NT2/D1 (cell line): ENCODE results near the gene PPIL1.
"Not testable (repeated sequence)": the region's sequence is repeated elsewhere in the genome, so short reads cannot be mapped to it uniquely, and the experiment has no call there.

Experiments
- DNase-seq: peaks from one replicate; pipeline ENCODE4 v3.0.0-alpha.2; 2011; ENCODE audit warnings: low read depth, low spot score
- H3K27me3 ChIP-seq: 2 replicates; pipeline ENCODE4 v1.6.0; 2011; ENCODE audit warnings: mild to moderate bottlenecking; ENCODE audit not compliant: insufficient read length, insufficient read depth
- H3K36me3 ChIP-seq: 2 replicates; pipeline ENCODE4 v1.6.1; 2011; ENCODE audit warnings: mild to moderate bottlenecking, low read length, mixed read lengths; ENCODE audit not compliant: insufficient read depth, insufficient read length
- H3K4me1 ChIP-seq: 2 replicates; pipeline ENCODE4 v1.5.1; 2011; ENCODE audit not compliant: insufficient read depth, insufficient read length
- H3K4me3 ChIP-seq: 2 replicates; pipeline ENCODE4 v1.5.1; 2011; ENCODE audit warnings: low read depth; ENCODE audit not compliant: insufficient read length
- H3K9ac ChIP-seq: 2 replicates; pipeline ENCODE4 v1.6.0; 2011; ENCODE audit warnings: low read depth; ENCODE audit not compliant: insufficient read length
- H3K9me3 ChIP-seq: 2 replicates; pipeline ENCODE4 v1.5.1; 2011; ENCODE audit warnings: mild to moderate bottlenecking, low read length; ENCODE audit not compliant: insufficient read depth
- SUZ12 ChIP-seq: IDR thresholded peaks from 2 replicates; pipeline ENCODE4 v1.6.1; 2011; ENCODE audit not compliant: insufficient read length, insufficient read depth; ENCODE audit errors: extremely low read depth
- YY1 ChIP-seq: IDR thresholded peaks from 2 replicates; pipeline ENCODE4 v1.6.1; 2011; ENCODE audit not compliant: insufficient read length, insufficient read depth
- ZNF274 ChIP-seq: IDR thresholded peaks from 2 replicates; pipeline ENCODE4 v1.6.1; 2011; ENCODE audit warnings: mild to moderate bottlenecking, low read depth, low read length

The PPIL1 gene

DNA sequence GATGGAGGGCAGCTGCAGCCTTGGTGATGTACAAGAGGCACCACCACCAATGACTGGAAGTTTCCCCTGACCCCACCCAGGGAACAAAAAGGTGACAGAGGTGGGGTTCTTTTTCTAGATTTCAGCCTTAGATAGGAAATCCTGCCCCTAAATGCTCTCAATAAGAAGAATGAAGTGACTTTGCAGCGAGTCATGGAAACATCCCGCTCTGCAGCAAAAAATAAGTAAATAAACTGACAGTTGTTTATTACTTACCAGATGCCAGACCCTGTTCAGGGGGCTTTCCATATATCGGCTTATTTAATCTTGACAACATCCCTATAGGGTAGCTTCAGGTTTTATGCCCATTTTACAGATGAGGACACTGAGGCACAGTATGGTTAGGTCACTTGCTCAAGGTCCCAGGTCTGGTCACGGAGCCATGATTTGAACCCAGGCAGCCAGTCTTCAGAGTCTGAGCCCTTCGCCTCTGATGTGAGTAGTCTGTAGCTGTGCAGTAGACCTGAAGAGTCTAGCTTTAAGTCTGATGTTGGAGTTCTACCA lies 30.3 kb upstream of the PPIL1 start:
- no peak for DNase-seq
- no peaks in the 10 kb centered on the region for H3K27me3 ChIP-seq
- H3K36me3 ChIP-seq = peaks cover 12% of the 10 kb centered on the region
- H3K4me1 ChIP-seq = no peaks in the 10 kb centered on the region
- no peak overlapping the region for H3K4me3 ChIP-seq
- H3K9me3 ChIP-seq = no peaks in the 10 kb centered on the region
- H3K9ac ChIP-seq = no peak overlapping the region
- TF ChIP-seq ZNF274 = no peak
- no peak for TF ChIP-seq YY1
- no peak for TF ChIP-seq SUZ12

- H3K9me3 ChIP-seq = no peaks in the 10 kb centered on the region
- no peaks in the 10 kb centered on the region for H3K27me3 ChIP-seq
- no peaks in the 10 kb centered on the region for H3K4me1 ChIP-seq
- H3K4me3 ChIP-seq = no peak overlapping the region
- no peak for TF ChIP-seq ZNF274
- no peak for TF ChIP-seq SUZ12
- TF ChIP-seq YY1 = no peak
- H3K9ac ChIP-seq = no peak overlapping the region
- no peak for DNase-seq
- H3K36me3 ChIP-seq = peaks cover 12% of the 10 kb centered on the region
These were observed 29.5 kb upstream of the PPIL1 start for GRCh38 chr6:36904114-36904513.

- DNase-seq = no peak
These were observed 23.0 kb upstream of the PPIL1 start for GRCh38 chr6:36897609-36898008.

GRCh38 chr6:36893976-36894932 lies 19.7 kb upstream of the PPIL1 start:
- Histone ChIP-seq H3K4me1 (no peaks in the 10 kb centered on the region), H3K9me3 (no peaks in the 10 kb centered on the region), H3K4me3 (no peak overlapping the region), H3K9ac (no peak overlapping the region), H3K36me3 (no peaks in the 10 kb centered on the region), H3K27me3 (no peaks in the 10 kb centered on the region)
- no peak for TF ChIP-seq ZNF274
- no peak for TF ChIP-seq YY1
- TF ChIP-seq SUZ12 = no peak
- no peak for DNase-seq

More at GRCh38 chr6:36897609-36898008, 23.0 kb upstream of the PPIL1 start:
- H3K9me3 ChIP-seq = no peaks in the 10 kb centered on the region
- no peaks in the 10 kb centered on the region for H3K27me3 ChIP-seq
- H3K9ac ChIP-seq = no peak overlapping the region
- no peaks in the 10 kb centered on the region for H3K4me1 ChIP-seq
- peaks cover 7% of the 10 kb centered on the region for H3K36me3 ChIP-seq
- no peak overlapping the region for H3K4me3 ChIP-seq
- TF ChIP-seq SUZ12 (no peak), ZNF274 (no peak), YY1 (no peak)

- not testable (repeated sequence) for H3K4me1 ChIP-seq, H3K9ac ChIP-seq, H3K4me3 ChIP-seq, H3K36me3 ChIP-seq, H3K9me3 ChIP-seq, DNase-seq, H3K27me3 ChIP-seq
These were observed 16.6 kb upstream of the PPIL1 start for GRCh38 chr6:36891153-36891552.

DNA sequence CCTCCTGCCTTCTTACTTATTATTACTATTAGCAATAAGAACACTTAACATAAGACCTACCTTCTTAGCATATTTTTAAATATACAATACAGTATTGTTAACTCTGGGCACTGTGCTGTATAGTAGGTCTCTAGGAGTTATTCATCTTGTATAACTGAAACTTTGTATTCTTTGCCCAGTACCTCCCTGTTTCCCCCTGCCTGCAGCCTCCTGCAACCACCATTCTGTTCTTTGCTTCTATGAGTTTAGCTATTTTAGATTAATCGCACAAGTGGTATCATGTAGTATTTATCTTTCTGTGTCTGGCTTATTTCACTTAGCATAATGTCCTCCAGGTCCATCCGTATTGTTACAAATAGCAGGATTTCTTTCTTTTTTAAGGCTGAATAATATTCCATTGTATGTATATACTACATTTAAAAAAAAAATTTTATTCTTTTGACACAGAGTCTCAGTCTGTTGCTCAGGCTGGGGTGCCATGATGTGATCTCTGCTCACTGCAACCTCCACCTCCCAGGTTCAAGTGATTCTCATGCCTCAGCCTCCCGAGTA lies 15.6 kb upstream of the PPIL1 start:
- TF ChIP-seq SUZ12 = no peak
- TF ChIP-seq ZNF274 = no peak
- TF ChIP-seq YY1 = no peak
- DNase-seq = no peak
- H3K36me3 ChIP-seq = no peaks in the 10 kb centered on the region
- no peaks in the 10 kb centered on the region for H3K4me1 ChIP-seq
- H3K9me3 ChIP-seq = no peaks in the 10 kb centered on the region
- H3K9ac ChIP-seq = no peak overlapping the region
- no peak overlapping the region for H3K4me3 ChIP-seq
- no peaks in the 10 kb centered on the region for H3K27me3 ChIP-seq

GRCh38 chr6:36888654-36889481 lies 14.3 kb upstream of the PPIL1 start:
- Histone ChIP-seq H3K4me3 (no peak overlapping the region), H3K9ac (no peak overlapping the region), H3K9me3 (no peaks in the 10 kb centered on the region), H3K36me3 (no peaks in the 10 kb centered on the region), H3K27me3 (no peaks in the 10 kb centered on the region), H3K4me1 (no peaks in the 10 kb centered on the region)
- no peak for DNase-seq
- no peak for TF ChIP-seq ZNF274
- TF ChIP-seq YY1 = no peak
- TF ChIP-seq SUZ12 = no peak
